ENCODE data around the gene EXOC6B. TPM values are rescaled to one million over a fixed set of nuclear protein-coding genes. Genes with fewer than 3 reads are reported as not detected.
"Not testable (repeated sequence)": the region's sequence is repeated elsewhere in the genome, so short reads cannot be mapped to it uniquely, and the experiment has no call there.

Gene EXOC6B
- total RNA-seq, 1 donor from 2014 or later = 23.3 TPM

DNA sequence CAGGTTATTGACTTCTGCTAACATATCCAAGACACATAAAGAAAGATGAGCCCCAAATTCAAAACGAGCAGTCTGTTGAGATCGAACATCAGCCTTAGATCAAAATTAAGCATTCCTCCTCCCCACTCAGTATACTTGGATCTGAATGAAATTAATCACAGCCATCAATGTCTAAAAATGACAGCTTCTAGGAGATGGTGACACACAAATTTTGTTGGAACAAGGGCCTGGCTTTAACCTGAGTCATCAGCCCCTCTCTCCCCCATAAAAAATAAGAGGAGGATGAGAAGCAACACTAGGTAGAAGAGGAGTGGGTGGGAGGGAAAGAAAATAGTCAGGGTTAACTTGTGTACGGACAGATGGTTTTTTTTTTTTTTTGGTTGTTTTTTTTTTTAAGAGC, 223.1 kb downstream of the EXOC6B start:
- no peak for DNase-seq

DNA sequence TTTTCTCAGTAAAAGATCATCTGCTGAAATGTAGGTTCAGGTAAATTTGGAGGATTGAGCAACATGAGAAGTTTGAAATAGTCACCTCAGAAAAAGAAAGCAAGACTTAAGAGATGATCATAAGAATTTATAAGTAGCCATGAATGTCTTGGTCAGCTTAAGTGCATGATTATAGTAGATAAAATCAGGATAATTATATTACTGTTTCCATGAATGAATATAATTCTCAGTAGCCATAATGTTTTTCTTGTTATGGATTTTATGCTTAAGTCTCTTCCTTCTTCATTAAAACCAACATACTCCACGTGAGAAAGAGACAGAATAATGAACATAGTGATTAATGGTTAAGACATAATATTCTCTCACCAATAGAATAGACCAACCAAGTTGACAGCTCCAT, 223.7 kb downstream of the EXOC6B start:
- DNase-seq = no peak

DNA sequence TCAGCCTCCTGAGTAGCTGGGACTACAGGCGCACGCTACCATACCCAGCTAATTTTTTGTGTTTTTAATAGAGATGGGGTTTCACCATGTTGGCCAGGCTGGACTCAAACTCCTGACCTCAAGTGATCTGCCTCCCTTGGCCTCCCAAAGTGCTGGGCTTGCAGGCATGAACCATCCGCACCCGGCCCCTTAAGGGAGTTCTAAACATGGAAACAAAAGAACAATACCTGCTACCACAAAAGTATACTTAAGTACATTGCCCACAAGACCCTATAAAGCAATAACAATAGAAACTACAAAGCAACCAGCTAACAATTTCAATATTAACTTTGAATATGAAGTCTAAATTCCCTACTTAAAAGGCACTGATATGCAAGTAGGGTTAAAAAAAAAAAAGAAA, 242.0 kb downstream of the EXOC6B start:
- DNase-seq = not testable (repeated sequence)

DNA sequence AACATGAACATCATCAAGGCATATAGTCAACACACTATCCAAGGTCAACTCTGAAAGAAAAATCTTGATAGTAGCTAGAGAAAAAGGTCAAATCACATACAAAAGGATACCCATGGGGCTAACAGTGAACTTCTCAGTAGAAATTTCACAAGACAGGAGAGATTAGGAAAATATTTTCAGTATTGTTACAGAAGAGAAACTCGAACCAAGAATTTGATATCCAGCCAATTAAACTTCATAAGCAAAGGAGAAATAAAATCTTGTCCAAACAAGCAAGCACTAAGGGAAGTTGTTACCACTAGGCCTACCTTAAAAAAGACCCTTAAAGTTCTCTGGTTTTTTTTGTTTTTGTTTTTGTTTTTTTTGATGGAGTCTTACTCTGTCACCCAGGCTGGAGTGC, 242.5 kb downstream of the EXOC6B start:
- no peak for DNase-seq

DNA sequence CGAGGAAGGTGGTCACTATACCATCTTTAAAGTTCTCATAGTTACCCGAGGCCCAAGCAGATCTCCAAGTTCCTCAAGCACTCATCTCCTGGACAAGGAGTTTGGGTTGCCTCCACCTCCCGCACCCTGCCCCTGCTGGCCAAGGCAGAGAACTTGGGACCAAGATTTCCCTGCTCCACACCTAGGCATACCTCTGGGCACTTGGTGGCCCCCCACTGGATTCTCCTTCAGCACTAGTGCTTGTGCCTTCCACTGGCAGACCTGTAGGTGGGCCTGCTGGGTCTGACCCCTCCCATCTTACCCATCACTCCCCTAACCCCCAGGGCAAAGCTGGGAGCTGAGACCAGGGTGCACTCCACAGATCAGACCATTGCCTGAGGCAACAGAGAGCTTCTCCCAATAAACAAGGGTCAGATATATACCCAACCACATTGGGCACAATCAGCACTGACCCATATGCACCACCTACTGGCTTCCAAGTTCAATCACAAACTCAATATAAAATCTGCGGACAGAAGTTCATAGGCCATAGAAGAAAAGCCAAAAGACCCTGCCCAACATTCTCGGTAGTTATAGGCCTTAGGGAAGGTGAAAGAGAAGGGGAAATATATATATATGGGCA, 244.2 kb downstream of the EXOC6B start:
- DNase-seq = no peak

DNA sequence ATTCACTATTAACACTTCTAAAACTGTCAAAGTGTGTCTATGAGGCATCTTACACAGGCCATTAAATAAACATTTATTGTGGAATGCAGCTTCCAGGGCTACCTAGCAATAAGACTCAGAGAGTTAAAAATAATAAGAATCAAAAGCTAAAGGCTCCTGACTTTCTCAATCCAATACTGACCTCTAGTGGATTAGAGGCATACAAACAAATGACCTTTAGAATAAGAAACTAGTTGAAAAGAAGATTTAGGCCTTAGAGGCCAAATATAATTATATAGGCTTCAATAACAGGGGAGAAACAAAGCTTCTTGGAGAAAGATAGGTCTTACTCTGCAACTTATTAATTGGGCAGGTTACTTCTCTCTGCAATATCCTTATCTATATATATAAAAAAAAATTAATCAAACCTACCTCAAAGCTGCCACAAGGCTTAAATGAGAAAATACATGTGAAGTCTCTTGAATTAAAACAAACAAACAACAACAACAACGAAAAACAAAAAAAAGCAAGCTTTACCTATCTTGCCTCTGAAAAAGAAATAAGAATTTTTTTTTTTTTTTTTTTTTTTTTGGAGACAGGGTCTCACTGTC, 246.1 kb downstream of the EXOC6B start:
- peak; percentile 71 for DNase-seq

DNA sequence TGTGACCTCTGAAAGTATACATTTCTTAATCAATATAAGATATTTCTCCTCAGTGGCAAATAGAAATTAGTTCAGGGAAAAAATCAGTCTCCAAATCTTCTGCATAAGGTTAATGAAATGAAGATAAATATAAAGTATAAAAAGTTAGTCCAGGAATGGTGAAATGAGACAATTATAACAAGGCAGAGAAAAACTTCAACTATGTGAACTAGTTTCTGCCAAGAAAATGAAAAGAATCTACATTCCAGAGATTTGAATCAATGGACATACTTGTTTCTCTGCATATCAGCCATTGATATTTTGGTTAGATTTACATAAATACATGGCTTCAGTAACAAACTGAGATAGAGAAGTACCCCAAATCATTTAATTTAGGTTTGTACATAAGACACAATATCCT, 249.0 kb downstream of the EXOC6B start:
- no peak for DNase-seq

DNA sequence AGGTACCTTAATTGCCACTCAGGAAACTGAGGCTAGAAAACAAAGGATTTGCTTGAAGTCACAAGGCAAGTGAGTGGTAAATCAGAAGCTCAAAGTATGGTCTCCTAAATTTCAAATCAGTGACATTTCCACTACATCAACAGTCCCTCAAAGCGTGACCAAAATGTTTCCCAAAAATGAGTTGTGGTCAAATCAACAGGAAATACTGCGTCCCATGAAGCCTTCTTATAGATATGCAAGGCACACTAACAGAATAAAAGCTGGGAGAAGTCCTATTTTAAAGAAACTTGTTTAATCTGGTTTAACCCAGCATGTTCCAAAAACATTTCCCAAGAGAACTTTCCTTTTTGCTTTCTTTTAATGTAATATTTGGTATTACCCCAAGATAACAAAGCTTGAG, 249.4 kb downstream of the EXOC6B start:
- DNase-seq = no peak

DNA sequence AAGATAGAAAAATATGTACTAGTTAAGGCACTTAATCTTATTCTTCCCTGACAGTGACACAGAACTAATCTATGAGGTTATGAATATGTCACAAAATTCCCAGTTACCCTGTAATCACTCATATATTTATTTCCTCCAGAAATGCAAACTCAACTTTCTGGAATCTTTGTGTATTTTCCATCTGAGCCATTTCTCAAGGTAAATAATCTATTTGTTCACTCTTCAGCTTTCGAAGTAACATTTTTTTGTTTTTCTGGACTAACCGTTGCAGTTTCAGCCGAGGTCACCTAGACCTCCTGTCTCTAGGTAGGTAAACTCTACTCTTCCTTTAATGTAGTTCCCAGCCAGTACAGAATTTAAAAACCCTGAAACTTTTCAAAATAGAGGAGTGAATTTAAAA, 250.9 kb downstream of the EXOC6B start:
- DNase-seq = no peak

DNA sequence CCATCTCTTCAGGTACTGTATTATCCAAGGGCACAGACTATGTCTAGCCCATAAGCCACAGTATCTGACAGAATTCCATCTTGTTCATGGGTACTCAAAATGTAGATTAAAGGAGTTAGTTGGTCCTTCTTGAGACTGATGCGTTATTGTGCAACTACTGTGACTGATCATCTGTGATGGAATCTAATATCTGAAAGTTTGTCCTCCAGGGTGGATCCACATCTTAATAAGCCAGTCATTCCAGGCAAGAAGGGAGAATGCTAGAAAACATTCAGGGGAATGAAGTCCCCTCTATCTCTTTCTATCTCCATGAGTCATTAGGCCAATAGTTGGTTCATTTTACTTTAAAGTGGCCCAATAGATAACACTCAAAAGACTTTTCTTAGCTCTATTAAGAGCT, 252.6 kb downstream of the EXOC6B start:
- DNase-seq = no peak

DNA sequence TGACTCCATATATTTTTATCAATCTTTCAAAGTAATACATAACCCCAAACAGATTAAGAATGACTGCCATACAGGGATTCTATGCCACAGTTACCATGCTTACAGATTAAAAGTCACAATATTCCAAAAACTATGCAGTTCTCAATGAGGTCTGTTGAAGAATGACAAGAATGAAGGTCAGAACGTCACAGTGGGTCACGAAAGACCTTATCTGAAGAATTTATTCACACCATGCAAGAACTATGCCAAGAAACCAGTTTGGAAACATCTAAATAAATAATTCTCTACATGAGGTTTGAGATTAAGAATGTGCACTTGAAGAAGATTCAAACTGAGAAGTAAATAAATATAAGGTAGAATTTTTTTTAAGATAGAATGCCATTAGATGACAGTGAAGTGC, 253.3 kb downstream of the EXOC6B start:
- DNase-seq = no peak

DNA sequence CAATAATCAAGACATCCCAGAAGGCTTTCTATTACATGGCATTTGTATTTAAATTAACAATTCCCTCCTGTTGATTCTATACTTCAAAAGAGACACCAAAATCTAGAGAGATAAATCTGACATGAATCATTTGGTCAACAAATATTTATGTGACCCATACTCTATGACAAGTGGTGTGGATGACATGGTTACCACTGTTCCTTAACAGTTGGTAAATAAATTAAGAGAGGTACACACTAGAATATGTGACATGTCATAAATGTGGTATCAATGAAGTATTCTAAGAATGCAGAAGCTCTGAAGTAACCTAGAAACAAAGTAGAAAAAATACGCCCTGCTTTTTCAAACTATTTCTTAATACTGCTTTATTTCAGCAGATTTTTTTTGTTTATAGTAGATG, 255.4 kb downstream of the EXOC6B start:
- DNase-seq = no peak

DNA sequence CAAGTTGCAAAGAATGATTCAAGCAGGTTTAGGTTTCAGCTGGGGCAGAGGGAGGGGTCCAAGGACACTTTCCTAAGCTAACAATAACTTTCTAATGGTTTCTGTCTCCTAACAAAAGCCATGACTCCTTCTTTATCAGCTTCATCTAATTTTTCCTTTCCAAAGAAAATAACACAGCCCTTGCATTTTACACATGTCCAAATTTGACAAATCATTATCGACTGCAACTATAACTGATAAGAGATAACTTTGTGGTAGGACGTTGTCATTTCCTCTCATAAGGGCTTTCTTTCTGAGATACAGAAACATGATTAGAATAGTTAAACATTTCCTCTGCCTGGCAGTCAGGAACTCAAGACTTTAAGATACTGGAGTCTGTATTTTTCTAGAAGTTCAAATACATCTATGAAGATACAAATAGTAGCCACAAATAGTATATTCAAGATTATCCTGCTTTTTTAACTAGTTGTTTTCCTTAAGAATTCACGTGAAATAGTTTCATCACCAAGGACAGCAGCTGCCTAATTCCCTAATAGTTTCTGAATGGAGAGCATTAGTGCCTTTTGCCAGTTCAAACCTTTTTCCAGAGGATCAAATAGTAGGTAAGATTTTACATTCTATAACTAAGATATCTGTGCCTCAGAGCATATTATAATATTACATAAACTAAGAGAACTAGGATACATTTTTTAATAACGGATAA, 263.2 kb downstream of the EXOC6B start:
- peak; percentile 81 for DNase-seq

DNA sequence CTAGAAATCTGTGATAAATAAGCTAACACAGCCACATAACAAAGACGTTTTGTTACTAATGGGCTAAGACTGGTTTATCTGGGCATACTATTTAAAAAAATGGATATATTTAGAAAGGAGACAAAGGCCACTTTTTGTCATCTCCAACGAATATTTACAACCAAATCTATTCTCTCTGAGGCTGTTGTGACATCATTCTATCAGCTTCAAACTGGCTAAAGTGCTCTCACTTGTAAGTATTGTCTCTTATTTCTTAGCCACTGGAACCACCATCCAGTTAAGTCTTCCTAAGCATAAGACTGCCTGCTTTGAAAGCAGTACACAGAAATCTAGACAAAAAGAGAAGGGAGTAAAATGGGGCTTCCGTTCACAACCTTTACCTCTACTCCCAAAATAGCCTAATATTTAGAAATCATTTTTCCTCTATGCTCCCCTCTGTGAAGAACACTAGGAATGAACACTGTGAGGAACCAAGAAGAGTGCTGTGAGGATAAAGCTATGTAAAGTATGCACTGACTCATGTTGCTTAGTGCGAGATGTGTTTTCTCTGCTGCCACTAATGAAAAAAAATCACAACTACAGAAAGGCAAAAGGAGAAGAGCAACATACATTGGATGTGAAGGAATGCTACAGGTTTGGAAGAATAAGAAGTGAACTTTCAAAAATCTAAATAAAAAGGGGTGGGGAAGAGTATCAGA, 264.1 kb downstream of the EXOC6B start:
- DNase-seq = peak; percentile 66

DNA sequence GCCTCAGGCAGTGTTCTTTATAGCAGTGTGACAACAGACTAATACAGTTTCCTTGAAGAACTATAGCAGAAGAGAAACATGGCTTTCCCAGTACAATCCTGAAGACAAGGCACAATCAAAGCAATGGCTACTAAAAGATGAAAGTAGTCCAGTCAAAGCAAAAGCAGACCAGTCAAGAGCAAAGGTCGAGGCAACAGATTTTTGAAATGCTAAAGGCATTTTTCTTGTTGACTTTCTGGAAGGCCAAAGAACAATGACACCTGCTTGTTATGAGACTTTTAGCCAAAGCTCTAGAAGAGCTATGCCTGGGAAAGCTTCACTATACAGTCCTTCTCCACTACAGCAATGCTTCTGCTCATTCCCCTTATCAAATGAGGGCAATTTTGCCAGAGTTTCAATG, 269.9 kb downstream of the EXOC6B start:
- no peak for DNase-seq

DNA sequence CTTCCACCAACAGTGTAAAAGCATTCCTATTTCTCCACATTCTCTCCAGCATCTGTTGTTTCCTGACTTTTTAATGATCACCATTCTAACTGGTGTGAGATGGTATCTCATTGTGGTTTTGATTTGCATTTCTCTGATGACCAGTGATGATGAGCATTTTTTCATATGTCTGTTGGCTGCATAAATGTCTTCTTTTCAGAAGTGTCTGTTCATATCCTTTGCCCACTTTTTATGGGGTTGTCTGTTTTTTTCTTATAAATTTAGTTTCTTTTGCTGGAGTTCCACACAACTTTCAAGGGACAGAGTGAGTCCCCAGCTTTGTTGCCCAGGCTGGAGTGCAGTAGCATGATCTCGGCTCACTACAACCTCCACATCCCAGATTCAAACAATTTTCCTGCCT, 270.5 kb downstream of the EXOC6B start:
- not testable (repeated sequence) for DNase-seq

DNA sequence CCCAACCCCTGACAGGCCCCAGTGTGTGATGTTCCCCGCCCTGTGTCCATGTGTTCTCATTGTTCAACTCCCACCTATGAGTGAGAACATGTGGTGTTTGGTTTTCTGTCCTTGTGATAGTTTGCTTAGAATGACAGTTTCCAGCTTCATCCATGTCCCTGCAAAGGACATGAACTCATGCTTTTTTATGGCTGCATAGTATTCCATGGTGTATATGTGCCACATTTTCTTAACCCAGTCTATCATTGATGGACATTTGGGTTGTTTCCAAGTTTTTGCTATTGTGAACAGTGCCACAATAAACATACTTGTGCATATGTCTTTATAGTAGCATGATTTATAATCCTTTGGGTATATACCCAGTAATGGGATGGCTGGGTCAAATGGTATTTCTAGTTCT, 270.9 kb downstream of the EXOC6B start:
- not testable (repeated sequence) for DNase-seq

DNA sequence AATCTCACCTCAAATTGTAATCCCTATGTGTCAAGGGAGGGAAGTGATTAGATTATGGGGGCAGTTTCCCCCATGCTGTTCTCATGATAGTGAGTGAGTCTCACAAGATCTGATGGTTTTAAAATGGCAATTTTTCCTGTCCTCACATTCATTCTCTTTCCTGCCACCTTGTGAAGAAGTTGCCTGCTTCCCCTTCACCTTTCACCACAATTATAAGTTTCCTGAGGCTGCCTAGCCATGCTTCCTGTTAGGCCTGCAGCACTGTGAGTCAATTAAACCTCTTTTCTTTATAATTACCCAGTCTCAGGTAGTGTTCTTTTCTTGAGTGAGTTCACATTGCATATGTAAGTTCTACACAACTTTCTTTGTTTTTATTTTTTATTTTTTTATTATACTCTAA, 271.5 kb downstream of the EXOC6B start:
- DNase-seq = peak; percentile 39

DNA sequence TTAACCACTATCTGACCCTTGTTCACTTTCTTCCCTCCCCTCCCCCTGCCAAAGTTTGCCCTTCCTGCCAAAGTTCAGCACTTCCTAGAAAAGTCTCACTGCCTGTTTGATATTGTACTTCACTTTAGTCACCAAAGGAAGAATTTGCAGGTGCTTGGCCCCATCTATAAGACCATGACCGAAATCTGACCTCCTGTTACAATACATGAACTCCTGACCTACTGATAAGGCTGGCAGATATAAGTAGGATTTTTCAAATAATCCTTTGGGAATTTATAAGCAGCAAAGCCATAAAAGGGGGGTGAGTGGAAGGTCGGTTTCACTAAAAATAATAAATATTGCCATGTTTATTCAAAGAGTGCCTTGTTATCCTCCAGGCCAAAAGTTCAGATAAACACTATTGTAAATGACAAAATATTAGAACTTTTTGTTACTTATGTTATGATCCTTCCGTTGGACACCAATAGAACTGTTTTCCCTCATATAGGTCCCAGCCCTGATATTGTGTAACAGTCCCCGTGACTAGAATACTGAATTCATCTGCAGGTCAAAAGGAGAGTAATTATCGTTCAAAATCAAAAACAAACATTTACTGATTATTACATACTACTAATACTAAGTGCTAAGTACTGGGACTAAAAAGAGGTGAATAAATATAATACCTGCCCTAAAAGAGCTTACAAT, 277.6 kb downstream of the EXOC6B start:
- peak; percentile 75 for DNase-seq

DNA sequence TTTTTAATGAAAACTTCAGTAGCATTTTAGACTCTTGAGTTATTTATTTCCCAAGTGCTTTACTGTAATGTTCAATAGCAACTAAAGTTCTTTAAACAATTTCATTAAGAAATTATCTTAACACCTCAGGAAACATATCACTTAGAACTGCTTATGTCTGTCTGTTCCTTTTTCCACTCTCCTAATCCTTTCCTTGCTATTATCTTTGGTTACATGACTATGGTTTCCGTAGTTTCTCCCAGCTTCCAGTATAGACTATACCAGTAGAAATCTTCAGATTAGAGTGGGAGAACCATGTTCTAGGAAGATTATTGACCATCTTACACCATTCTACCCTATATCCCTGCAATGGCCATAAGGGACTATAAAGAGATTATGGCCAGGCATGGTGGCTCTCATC, 280.0 kb downstream of the EXOC6B start:
- no peak for DNase-seq

DNA sequence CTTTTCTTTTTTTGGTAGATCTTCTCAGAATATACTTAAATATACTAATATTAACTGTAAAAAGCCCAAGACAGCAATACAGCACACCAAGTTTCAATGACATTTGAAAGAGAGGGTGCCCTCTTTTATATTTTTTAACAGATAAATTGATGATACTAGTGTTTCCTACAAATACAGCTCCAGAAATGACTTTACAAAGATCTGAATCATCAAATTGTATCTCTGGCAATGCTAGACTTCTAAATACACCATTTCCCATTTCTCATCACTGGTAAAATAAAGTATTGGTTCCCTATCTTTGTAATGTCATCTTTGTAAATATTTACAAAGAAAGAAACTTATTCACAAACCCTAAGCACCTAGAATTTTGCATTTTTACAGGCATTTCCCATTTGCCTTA, 281.3 kb downstream of the EXOC6B start:
- DNase-seq = no peak

DNA sequence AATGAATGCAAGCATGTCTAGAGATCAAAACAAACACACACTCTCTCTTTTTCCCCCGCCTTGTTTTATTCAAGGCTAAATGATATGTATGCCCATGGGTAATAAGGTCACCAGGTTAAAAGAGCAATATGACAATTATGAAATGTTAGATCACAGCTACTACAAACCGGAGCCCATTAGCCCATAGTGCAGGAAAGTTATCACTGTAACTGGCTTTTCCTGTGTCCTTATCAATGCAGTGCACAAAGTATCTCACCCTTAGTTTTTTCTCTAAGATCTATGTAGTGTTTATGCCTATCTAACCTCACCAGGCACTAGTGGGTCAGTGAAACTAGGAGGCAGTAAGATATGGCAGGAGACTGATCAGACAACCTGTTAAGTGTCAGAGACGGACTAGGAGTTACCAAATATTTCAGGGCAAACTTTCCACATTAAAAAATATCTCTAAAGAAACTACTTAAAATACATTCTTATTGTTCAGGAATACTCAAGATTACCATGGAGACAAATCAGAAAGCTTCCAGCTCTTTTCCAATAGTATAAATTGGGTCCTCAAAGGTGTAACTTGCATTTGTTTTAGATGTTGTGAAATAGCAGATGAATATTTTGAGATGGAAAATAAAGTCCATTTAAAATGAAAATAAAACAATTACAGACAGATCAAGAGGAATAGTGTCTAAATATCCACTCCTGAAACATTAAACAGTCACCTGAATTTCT, 282.2 kb downstream of the EXOC6B start:
- DNase-seq = peak; percentile 53
